Epidermal melanocyte (primary cell): ENCODE results near the gene STARD13.
A peak's percentile ranks its signal among the peaks of the same experiment; 100 is the strongest.

ENCODE experiments used
- DNase-seq: peaks from one replicate; pipeline ENCODE4 v3.0.0; 2011; ENCODE audit warnings: low spot score; ENCODE audit not compliant: insufficient read length

Gene STARD13, protein sequence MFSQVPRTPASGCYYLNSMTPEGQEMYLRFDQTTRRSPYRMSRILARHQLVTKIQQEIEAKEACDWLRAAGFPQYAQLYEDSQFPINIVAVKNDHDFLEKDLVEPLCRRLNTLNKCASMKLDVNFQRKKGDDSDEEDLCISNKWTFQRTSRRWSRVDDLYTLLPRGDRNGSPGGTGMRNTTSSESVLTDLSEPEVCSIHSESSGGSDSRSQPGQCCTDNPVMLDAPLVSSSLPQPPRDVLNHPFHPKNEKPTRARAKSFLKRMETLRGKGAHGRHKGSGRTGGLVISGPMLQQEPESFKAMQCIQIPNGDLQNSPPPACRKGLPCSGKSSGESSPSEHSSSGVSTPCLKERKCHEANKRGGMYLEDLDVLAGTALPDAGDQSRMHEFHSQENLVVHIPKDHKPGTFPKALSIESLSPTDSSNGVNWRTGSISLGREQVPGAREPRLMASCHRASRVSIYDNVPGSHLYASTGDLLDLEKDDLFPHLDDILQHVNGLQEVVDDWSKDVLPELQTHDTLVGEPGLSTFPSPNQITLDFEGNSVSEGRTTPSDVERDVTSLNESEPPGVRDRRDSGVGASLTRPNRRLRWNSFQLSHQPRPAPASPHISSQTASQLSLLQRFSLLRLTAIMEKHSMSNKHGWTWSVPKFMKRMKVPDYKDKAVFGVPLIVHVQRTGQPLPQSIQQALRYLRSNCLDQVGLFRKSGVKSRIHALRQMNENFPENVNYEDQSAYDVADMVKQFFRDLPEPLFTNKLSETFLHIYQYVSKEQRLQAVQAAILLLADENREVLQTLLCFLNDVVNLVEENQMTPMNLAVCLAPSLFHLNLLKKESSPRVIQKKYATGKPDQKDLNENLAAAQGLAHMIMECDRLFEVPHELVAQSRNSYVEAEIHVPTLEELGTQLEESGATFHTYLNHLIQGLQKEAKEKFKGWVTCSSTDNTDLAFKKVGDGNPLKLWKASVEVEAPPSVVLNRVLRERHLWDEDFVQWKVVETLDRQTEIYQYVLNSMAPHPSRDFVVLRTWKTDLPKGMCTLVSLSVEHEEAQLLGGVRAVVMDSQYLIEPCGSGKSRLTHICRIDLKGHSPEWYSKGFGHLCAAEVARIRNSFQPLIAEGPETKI

DNA sequence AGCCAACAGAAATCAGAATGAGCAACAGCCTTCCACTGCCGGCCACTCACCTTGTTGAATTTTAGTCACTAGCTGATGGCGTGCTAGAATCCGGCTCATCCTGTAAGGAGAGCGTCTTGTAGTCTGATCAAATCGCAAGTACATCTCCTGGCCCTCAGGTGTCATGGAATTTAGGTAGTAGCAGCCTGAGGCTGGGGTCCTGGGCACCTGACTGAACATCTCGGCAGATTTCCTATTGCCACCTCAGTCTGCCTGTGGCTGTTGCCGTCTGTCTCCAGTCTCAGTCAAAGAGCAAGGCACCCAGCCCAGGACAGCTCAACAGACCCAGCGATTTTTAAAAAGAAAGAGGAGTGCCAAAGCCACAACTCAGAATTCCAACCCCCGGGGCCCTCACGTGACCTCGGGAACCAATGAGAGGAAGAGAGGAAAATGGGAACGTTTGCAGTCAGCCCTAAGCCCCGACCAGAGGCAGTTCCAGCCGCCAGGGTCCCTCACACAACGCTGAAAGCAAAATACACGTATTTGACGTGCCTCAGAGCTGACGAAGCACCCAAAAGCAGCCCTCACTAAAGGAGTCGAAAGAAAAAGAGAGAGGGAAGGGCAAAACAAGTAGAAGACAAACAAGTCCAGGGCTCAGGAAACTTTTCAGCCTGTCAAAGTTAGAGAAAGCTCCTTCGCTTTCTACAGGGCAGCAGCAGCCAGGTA lies at the start of gene STARD13:
TSS of gene STARD13 (minus strand) at position 336 of the 705 bp plus-strand sequence. CDS start at position 219, 117 bp downstream.
- DNase-seq = peak; percentile 88

DNA sequence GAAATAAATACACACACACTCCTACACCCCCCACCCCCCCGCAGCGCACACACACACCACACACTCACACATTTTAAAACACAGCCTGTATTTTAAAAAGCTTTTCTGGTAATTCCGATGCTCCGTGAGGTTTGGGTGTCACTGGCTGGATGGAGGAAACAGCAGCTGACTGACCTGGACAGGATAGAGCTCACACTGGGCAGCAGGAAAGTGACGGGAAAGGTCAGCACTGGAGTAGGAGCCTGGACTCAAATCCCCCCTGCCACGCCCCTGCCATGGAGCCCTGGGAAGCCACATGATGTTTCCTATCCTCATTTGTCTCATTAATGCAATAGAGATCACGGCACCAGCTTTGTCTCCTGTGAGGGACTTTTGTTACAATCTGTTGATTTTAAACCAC lies 49.3 kb upstream of the STARD13 start:
- DNase-seq = no peak

DNA sequence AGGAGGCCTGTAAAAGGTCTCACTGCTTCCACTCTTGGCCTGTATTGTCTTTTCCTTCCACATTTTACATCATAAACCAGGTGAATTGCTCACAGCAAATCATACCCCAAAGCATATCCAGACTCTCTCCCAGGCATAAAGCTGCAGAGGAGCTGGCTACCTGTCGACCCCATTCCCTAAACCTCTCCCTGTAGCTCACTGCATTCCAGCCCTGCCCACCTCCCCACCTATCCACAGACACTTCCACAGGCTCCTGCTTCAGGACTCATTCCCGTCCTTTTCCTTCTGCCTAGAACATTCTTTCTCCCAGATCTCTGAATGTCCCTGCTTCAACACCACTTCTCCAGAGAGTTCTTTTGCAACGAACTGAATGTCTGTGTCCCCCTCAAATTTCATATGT lies 46.4 kb upstream of the STARD13 start:
- no peak for DNase-seq

DNA sequence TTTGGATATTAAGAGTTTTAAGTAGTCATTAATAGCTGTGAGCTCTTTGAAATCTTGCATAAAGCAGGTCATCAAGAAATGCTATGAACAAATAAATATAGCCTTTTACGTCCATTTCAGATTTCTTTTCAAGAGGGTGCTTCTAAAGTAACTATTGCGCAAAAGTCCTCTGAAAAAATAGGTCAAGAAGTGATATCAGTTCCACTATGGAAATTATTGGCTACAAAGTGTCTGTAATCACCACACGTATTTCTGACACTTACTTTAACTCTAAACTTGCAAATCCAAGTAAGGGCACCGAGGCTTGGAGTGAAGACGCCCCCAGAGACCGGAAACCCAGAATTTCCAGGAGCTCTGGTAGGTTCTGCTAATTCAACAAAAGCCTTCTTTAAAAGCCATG lies 44.9 kb upstream of the STARD13 start:
- DNase-seq = no peak

DNA sequence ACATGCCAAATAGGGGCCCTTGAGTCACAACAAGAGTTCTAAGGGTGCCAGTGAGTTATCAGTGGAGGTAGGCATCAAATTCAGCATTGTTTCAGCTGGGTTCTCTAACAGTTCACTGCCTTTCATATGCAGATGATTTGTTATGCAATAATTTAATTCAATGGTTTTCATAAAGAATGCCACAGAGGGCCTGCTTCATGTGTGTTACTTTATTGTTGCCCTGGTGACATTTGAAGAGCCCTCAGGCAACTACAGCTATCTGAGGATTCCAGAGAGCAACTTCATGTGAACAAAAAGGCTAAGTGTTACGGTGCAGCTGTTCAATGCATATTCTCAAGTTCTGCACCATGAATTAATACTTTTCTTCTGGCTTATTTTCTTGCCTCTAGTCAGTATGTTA lies 43.1 kb upstream of the STARD13 start:
- DNase-seq = peak; percentile 82

DNA sequence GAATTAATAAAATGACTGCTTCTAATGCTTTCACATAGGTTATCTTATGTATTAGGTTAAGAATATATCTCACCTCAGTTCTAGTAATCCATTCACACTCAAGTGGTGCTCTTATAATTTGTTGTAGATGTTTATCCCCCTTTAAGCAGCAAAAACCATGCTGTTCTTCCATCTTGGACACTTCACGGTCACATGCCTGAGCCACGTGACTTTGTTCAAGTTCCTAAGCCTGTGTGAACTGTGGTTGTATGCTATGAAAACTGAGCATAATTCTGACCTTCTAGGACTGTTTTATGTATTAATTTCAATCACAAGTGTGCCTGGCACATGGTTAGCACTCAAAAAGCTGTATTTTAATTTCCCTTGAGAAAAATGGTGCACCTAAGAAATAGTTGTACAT lies 41.2 kb upstream of the STARD13 start:
- no peak for DNase-seq

DNA sequence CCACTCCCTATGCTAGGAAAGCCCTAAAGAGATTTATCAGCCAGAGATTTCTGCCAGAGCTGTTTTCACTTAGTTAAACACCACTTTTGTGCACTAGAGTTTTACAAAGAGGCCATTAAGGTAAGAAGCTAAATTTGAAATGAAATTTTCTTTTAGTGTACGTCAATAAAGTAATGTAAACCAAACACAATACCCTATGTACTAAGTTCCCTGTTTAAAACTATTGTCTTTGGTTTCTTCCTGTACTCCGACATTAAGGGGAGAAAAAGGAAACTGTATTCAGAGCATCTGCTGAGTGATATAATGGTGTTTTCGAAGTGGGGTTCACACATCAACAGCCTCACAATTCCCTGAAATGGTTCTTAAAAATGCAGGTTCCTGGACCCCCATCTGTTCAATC lies 40.7 kb upstream of the STARD13 start:
- DNase-seq = no peak

DNA sequence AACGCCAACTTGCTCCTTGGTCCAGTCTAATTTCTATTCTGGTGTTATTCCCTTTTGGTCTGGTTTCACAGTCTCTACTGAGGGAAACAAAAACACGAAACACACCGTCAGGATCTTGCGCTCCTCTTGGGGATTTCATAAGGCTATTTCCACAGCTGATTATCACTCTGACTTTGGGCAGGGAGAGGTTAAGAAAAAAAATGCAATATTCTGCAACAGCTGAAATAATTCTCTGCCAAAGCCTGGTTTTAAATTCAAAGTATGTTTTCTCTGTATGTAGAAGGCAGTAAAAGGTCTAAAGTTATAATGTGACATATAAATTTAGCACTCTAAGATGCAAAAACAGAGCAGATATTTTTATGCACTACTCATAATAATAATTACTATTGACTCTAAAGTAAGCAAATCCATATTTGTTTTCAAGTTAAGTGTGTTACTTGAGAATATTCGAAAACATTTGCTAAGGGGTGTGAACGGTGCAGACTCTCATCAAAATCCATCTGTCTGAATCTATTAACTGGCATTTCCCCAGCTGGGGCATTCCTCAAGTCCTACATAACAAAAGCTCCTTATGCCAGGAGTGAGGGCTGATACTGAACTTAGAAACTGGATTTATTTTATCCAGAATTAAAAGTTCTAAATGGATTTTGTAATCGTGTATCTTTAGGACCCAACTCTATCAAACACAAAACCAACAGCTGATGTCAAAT lies 38.4 kb upstream of the STARD13 start:
- no peak for DNase-seq

DNA sequence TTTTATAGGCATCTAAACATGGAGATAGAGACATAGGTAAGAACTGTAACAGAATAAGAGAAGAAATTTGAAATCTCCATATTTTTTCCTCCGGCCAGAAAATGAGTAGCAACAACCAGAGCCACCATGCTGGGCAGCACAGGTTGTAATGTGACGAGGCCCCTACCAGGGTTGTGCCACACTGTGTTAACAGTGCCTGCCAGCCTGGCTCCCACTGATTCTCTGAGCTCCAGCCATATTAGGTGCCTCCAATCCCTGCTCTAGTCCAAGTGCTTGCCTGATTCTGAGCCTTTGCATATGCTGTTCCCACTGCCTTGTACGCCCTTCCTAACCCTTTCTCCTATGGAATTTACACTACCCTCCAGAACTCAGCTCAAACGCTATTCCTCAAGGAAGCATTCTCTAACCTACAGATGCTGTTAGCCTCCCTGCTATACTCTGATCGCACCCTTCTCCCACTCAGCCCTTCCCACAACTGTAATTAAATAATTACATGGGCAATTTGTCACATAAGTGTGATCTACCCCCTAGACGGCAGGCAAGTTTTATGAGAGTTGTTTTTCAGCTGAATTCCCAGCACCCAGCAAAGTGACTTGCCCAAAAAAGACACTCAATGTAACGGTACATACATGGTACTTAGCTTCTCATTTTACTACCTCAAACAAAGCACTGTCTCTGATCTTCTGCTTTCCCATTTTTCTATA lies 37.6 kb upstream of the STARD13 start:
- no peak for DNase-seq

DNA sequence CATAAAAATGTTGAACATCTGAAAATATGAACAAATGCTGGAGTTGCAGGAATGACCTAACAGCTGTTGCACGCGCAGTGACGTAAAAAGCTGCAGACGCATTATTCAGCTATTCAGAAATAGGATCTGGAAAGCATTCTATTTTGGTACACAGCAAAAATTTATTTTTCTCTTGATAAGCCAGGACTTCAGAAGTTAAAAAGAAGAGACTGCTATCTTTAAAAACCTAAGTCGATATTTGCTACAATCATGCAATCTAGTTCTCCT lies 36.9 kb upstream of the STARD13 start:
- DNase-seq = no peak

DNA sequence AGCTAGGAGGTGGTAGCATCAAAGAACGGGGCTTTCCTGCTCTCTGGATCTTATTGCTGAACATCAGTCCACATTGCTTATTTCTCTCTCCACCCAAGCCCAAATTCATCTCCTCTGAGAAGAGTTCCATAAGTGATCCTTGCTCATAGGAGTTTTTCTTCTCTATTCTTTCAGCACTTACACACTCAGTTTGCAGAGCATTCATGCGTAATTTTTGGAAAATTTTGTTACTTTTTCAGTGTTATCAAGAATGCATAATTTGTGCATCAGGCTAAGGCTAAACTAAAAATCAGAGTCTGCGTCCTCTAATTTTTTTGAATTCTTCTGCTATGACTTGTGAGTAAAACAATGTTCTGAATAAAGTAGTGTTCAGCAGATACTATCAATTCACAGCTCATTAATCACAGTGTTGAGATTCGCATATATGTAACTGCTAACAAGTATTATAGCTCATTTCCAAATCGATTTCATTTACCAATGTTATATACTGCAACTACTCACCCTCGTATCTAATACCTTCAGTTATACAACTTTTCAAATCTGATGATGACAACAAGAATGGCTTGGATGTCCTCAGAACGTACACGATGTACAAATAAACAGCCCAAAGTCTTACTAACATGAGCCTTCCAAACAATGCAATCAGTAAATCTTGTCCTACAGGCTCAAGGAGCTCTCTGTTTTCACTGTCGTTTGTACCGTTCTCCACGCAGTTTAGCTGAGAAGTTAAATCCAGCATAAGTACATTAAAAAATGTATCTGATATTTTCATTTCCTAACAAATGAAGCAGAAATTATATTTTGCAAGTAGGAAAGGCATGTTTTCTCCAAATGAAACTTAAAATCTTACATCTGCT lies 36.4 kb upstream of the STARD13 start:
- no peak for DNase-seq

DNA sequence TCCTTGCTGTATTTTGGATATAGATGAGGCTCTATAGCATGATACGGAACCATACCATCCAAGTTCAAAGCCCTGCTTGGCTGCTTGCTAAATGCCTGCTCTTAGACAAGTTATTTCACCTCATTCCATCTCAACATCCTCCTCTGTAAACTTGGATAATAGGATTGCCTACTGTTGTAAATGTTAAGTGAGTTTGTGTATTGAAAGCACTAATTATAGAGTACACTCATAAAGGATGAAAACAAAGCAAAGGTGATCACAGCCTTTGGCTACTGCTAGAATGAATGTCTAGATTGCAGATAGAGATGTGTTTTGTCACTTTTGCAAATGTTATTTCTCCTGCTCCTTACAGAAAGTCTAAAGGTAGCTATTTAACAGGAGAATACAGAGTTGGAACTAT lies 34.3 kb upstream of the STARD13 start:
- no peak for DNase-seq

DNA sequence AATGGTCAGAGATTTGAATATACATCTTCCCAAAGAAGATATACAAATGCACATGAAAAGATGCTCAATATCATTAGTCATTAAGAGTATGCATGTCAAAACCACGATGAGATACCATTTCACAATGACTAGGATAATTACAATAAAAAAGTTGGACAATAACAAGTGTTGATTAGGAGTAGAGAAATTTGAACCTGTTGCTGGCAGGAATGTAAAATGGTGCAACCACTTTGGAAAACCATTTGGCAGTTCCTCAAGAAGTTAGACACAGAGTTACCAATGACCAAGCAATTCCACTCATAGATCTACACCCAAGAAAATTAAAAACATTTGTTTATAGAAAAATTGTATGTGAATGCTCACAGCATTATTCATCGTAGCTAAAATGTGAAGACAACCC lies 33.2 kb upstream of the STARD13 start:
- DNase-seq = no peak

DNA sequence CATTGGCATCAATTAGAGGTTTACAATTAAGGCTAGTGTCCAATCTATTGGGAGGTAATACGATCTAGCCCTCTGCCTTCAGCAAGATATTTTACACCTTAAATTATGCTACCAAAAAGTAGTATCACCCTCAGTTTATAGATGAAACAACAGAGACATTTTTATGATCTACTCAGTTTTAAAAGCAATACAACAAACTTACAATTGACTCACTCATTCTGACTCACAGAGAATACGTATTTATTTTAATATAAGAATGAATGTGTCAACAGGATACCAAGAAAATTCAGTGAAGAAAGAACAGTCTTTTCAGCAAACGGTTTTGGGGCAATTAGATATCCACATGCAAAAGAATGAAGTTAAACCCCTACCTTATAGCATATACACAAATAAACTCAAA lies 32.5 kb upstream of the STARD13 start:
- no peak for DNase-seq

DNA sequence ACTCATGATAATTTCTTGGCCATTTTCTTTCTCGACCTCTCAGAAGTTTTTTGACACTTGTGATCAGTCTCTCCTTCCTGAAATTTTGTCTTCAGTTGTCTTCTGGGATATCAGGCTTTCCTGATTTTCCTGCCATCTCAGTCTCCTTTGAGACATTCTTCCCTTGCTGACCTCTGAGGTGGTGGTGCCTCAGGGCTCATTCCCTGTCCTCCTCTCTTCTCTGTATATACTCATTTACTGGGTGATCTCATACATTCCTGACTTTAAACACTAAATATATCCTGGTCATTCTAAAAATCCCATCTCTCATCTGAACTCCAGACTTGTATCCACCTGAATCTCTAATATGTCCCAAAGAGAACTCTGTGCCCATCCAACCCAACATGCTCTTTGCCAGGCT lies 31.3 kb upstream of the STARD13 start:
- DNase-seq = no peak

DNA sequence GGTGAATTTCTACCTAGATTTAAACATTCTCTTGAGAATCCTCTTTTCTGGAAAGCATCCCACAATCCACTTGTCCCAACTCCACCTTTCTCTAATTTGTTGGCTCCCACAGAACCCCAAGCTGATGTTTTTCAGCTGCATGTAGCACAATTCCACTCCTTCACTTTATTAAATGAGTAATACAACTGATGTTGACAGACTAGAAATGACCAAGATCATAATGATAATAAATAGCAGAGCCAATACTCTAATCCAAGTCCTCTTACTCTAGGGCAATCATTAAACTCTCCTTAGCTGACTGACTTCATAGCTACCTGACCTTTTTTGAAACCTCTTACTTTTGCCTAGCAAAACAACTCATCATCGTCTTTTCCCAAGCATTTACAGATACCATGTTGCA lies 27.9 kb upstream of the STARD13 start:
- DNase-seq = no peak

DNA sequence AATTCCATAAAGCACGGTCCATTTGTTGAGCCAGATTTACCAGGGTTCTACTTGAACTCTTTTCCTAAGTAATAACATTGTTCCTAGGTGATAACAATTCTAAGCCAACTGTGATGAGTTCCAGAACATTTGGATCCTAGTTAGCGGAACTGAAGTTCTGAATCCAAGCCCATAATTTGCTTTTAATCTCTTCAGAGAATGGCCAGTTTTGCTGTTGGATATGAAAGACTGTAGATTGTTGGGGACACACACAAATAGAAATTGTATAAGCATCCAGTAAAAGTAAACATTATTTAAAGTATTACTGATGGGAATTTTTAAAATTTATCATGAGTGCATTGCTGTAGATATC lies 27.3 kb upstream of the STARD13 start:
- no peak for DNase-seq

DNA sequence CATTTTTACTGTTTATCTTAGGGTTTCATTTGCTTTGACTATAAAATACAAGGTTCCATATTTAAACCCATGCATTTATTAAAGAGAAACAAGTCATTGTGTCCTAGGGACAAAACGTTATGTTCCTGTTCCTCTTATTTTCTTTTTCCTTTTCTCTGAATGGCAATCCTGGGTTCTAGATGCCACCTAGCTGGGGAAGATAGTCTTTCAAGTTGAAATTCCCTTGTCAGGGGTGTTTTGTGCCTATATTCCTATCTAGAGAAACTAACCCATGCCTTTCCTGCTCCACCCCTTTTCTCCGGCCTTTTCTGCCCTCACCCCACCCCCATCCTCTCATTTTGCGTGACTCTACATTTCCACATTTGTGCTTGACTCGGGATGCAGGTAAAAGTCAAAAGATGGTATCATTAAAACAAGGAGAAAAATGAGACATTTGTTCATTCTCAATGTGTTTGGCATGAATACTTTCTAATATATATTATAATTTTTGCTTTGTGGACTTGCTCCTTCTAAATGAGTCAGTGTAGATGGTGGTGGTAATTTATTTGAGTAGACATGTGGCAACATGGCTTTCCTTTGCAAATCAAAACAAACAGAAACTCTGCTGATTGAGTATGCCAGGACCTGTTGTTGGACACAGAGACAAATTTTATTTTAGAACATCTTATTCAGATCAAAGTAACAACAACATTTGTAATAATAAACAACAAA lies 26.8 kb upstream of the STARD13 start:
- no peak for DNase-seq

DNA sequence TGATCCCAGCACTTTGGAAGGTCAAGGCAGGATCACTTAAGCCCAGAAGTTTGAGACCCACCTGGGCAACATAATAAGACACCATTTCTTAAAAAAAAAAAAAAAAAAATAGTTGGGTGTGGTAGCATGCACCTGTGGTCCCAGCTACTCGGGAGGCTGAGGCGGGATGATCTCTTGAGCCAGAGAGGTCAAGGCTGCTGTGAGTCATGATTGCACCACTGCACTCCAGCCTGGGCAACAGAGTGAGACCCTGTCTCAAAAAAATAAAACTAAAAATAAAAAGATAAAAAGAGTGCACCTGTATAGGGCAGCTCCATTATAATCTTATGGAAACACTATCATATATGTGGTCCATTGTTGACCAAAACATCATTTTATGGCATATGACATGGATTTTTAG lies 25.5 kb upstream of the STARD13 start:
- DNase-seq = no peak
